Forelimb muscle (tissue), 1 donor: ENCODE data around the gene MRPL42. TPM values are rescaled to one million over a fixed set of nuclear protein-coding genes. Genes with fewer than 3 reads are reported as not detected.
"Not testable (repeated sequence)": the region's sequence is repeated elsewhere in the genome, so short reads cannot be mapped to it uniquely, and the experiment has no call there.

Experiments used
- DNase-seq: peaks from one replicate; pipeline ENCODE4 v3.0.0-alpha.2; 2013; ENCODE audit warnings: low read depth
- polyA plus RNA-seq: library from polyadenylated mRNA; unstranded; fragments of 120-200 nt; gene quantifications from one replicate; pipeline ENCODE4 v1.2.1, GENCODE V29; 2013; ENCODE audit not compliant: insufficient read length

MRPL42 gene
- polyA plus RNA-seq, 1 donor, result 40.6 TPM

GRCh38 chr12:93443576-93443975, 23.7 kb upstream of the MRPL42 start:
- no peak for DNase-seq

- DNase-seq, result no peak
Measured at GRCh38 chr12:93447555-93448290, 19.6 kb upstream of the MRPL42 start.

GRCh38 chr12:93448796-93449195, 18.5 kb upstream of the MRPL42 start:
- DNase-seq, result no peak

- no peak for DNase-seq
Measured at GRCh38 chr12:93449277-93449676, 18.0 kb upstream of the MRPL42 start.

GRCh38 chr12:93451423-93452158, 15.7 kb upstream of the MRPL42 start:
- DNase-seq, result no peak

GRCh38 chr12:93453633-93454032, 13.7 kb upstream of the MRPL42 start:
- DNase-seq, result no peak

GRCh38 chr12:93456077-93456476, 11.2 kb upstream of the MRPL42 start:
- no peak for DNase-seq

- DNase-seq, result no peak
Measured at GRCh38 chr12:93459097-93459496, 8.2 kb upstream of the MRPL42 start.

- DNase-seq, result no peak
Measured at GRCh38 chr12:93460003-93460402, 7.3 kb upstream of the MRPL42 start.

- DNase-seq, result no peak
Measured at GRCh38 chr12:93460902-93461301, 6.4 kb upstream of the MRPL42 start.

- DNase-seq, result no peak
Measured at GRCh38 chr12:93461503-93461902, 5.8 kb upstream of the MRPL42 start.

GRCh38 chr12:93465841-93466240, 1.5 kb upstream of the MRPL42 start:
- no peak for DNase-seq

GRCh38 chr12:93466625-93467350, 526 bp upstream of the MRPL42 start:
- no peak for DNase-seq

GRCh38 chr12:93468008-93468371, 676 bp downstream of the MRPL42 start:
- DNase-seq, result no peak

- no peak for DNase-seq
Measured at GRCh38 chr12:93469386-93469785, 2.1 kb downstream of the MRPL42 start.

GRCh38 chr12:93476555-93476954, 9.2 kb downstream of the MRPL42 start:
- DNase-seq, result no peak

- no peak for DNase-seq
Measured at GRCh38 chr12:93482721-93483120, 15.4 kb downstream of the MRPL42 start.

- DNase-seq, result no peak
Measured at GRCh38 chr12:93483151-93483807, 16.0 kb downstream of the MRPL42 start.

- DNase-seq, result no peak
Measured at GRCh38 chr12:93484315-93484981, 17.1 kb downstream of the MRPL42 start.

- DNase-seq, result not testable (repeated sequence)
Measured at GRCh38 chr12:93492808-93493207, 25.5 kb downstream of the MRPL42 start.

- no peak for DNase-seq
Measured at GRCh38 chr12:93494096-93494495, 26.8 kb downstream of the MRPL42 start.

GRCh38 chr12:93497456-93497855, 30.1 kb downstream of the MRPL42 start:
- DNase-seq, result no peak
